Measurements from ENCODE around the gene MCMBP. TPM values are rescaled to one million over a fixed set of nuclear protein-coding genes. Genes with fewer than 3 reads are reported as not detected.
"Not testable (repeated sequence)": the region's sequence is repeated elsewhere in the genome, so short reads cannot be mapped to it uniquely, and the experiment has no call there.

Gene MCMBP
- total and polyA plus RNA-seq, 12 donors: 9.2 to 41.9 (median 27.3) TPM

GRCh38 chr10:119910689-119911088 is 38.0 kb upstream of the MCMBP start:
- Histone ChIP-seq H3K27ac (no peak overlapping the region), H3K27me3 (no peaks in the 10 kb centered on the region), H3K4me1 (no peaks in the 10 kb centered on the region), H3K36me3 (peaks cover 0 to 100% (median 45%) of the 10 kb centered on the region in 9 donors), H3K9me3 (no peaks in the 10 kb centered on the region), H3K4me3 (no peak overlapping the region)
- TF ChIP-seq CTCF (IDR thresholded peaks at IDR 0.05): no peak
- intact Hi-C loops (cut with DNase I): loop anchor here in 1 of 10 donors (2.0 kb wide), 1 partner anchor 18 kb away; no protein-coding TSS in a partner anchor
- ATAC-seq (no peak), DNase-seq (no peak)
- 97 to 98% methylated on average over 6 of the region's 6 CpGs for WGBS, 2 donors

GRCh38 chr10:119908166-119908565 is 35.5 kb upstream of the MCMBP start:
- intact Hi-C loops (cut with DNase I): no loop called here
- H3K36me3 ChIP-seq: peaks cover 0 to 100% (median 53%) of the 10 kb centered on the region in 9 donors
- ATAC-seq: no peak

DNA sequence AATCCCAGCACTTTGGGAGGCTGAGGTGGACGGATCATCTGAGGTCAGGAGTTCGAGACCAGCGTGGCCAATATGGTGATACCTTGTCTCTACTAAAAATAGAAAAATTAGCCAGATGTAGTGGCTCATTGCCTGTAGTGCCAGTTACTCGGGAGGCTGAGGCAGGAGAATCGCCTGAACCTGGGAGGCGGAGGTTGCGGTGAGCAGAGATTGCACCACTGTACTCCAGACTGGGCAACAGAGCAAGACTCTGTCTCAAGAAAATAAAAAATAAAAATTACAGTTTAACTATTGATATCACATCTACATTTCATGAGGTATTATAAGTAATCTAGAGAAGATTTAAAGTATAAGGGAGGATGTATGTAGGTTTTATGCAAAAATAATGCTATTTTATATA is 35.1 kb upstream of the MCMBP start:
- WGBS, 2 donors: 95 to 97% methylated on average over 7 of the region's 7 CpGs
- peaks cover 0 to 100% (median 53%) of the 10 kb centered on the region in 9 donors for H3K36me3 ChIP-seq
- H3K27me3 ChIP-seq; H3K9me3 ChIP-seq; H3K27ac ChIP-seq; DNase-seq; H3K4me1 ChIP-seq; H3K4me3 ChIP-seq; ATAC-seq; intact Hi-C loops (cut with DNase I): not testable (repeated sequence)

More at GRCh38 chr10:119908166-119908565, 35.5 kb upstream of the MCMBP start:
- no peak for DNase-seq
- H3K27ac ChIP-seq: no peak overlapping the region
- no peaks in the 10 kb centered on the region for H3K27me3 ChIP-seq
- H3K4me1 ChIP-seq: no peaks in the 10 kb centered on the region
- H3K9me3 ChIP-seq: no peaks in the 10 kb centered on the region
- TF ChIP-seq CTCF (IDR thresholded peaks at IDR 0.05): no peak
- no peak overlapping the region for H3K4me3 ChIP-seq

DNA sequence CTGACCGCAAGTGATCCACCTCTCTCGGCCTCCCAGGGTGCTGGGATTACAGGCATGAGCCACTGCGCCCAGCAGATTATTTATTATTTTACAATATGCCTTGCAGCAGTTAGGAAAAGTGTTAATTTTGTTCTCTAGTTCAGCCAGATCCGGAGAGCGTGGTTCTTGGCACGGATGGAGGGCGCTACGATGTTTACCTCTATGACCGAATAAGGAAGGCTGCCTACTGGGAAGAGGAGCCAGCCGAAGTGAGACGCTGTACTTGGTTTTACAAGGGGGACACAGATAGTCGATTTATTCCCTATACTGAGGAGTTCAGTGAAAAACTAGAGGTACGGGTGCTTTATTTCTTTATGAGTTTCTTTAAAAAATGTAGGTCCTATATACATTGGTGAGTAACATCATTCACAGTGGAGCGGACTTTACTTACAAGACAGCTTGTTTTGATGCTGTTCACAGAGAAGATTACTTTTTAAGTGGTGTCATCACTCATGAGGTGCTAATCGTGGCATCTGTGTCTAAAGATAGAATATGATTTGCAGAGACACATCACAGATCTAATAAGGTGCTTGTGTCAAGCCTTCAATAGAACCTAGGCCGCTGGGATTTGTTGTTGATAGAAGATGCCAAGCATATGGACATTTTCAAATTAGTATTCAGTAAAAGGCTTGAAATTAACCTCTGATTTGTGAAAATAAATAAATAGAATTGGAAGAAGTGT is 31.5 kb upstream of the MCMBP start:
- no peak overlapping the region for H3K27ac ChIP-seq
- H3K36me3 ChIP-seq: peaks cover 0 to 97% (median 44%) of the 10 kb centered on the region in 9 donors
- no peaks in the 10 kb centered on the region for H3K27me3 ChIP-seq
- intact Hi-C loops (cut with DNase I): no loop called here
- no peaks in the 10 kb centered on the region for H3K9me3 ChIP-seq
- H3K4me1 ChIP-seq: peaks cover 0 to 10% (median 0%) of the 10 kb centered on the region in 9 donors
- TF ChIP-seq CTCF (IDR thresholded peaks at IDR 0.05): no peak
- no peak overlapping the region for H3K4me3 ChIP-seq
- ATAC-seq: no peak
- DNase-seq: no peak
- WGBS, 2 donors: 82 to 87% methylated on average over 16 of the region's 16 CpGs

DNA sequence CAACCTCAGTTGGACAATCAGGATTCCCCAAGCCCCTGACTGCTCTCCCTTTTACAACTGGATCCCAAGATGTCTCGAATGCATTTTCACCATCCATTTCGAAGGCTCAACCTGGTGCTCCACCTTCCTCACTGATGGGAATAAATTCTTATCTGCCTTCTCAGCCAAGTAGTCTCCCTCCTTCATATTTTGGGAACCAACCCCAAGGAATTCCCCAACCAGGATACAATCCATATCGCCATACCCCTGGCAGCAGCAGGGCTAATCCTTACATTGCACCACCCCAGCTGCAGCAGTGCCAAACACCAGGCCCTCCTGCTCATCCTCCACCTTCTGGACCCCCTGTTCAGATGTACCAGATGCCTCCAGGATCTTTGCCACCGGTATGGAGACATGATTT is 25.9 kb upstream of the MCMBP start:
- Histone ChIP-seq H3K4me1 (peaks cover 4 to 48% (median 36%) of the 10 kb centered on the region in 9 donors), H3K27me3 (no peaks in the 10 kb centered on the region), H3K9me3 (no peaks in the 10 kb centered on the region), H3K4me3 (no peak overlapping the region), H3K36me3 (peaks cover 0 to 66% (median 14%) of the 10 kb centered on the region in 9 donors), H3K27ac (no peak overlapping the region)
- no peak for TF ChIP-seq CTCF (IDR thresholded peaks at IDR 0.05)
- ATAC-seq (no peak), DNase-seq (no peak)
- WGBS, 2 donors: 89 to 91% methylated on average over 4 of the region's 4 CpGs
- intact Hi-C loops (cut with DNase I): loop anchor here in 1 of 10 donors (10.0 kb wide), 1 partner anchor 304 kb away; the partner anchor contains the start of gene TIAL1

Measured in heart right ventricle (tissue), 16 donors.